RWPE2 (cell line): Measurements from ENCODE around the gene ACOXL.

ENCODE experiments used
- ATAC-seq: fragments of 200-7000 bp; cut with Tn5 transposase; 3 replicates; pipeline ENCODE4 v1.9.1; 2021; ENCODE audit warnings: low read depth
- DNase-seq: peaks from one replicate; pipeline ENCODE4 v3.0.0-alpha.2; 2020; ENCODE audit warnings: low spot score
- H3K27ac ChIP-seq: fragments of 450-650 bp; 2 replicates; pipeline ENCODE4 v1.5.1; 2017; ENCODE audit warnings: mild to moderate bottlenecking; ENCODE audit not compliant: poor library complexity, severe bottlenecking
- H3K27me3 ChIP-seq: fragments of 250-450 bp; sonication (Bioruptor Pico); 2 replicates; pipeline ENCODE4 v1.5.1; 2021; ENCODE audit warnings: mild to moderate bottlenecking, moderate library complexity; ENCODE audit not compliant: insufficient read depth, poor library complexity, severe bottlenecking
- H3K36me3 ChIP-seq: fragments of 250-450 bp; sonication (Bioruptor Pico); 2 replicates; pipeline ENCODE4 v1.5.1; 2020; ENCODE audit warnings: low read depth, mild to moderate bottlenecking, moderate library complexity
- H3K4me1 ChIP-seq: fragments of 250-450 bp; sonication (Bioruptor Pico); 2 replicates; pipeline ENCODE4 v1.5.1; 2021; ENCODE audit warnings: mild to moderate bottlenecking, moderate library complexity; ENCODE audit not compliant: insufficient read depth, poor library complexity, severe bottlenecking
- H3K4me3 ChIP-seq: fragments of 250-450 bp; sonication (Bioruptor Pico); 2 replicates; pipeline ENCODE4 v1.5.1; 2021; ENCODE audit warnings: mild to moderate bottlenecking, moderate library complexity; ENCODE audit not compliant: severe bottlenecking
- H3K9me3 ChIP-seq: fragments of 250-450 bp; sonication (Bioruptor Pico); 2 replicates; pipeline ENCODE4 v1.5.1; 2021; ENCODE audit warnings: mild to moderate bottlenecking, moderate library complexity; ENCODE audit not compliant: severe bottlenecking
- CTCF ChIP-seq: fragments of 450-650 bp; IDR thresholded peaks from one replicate; pipeline ENCODE4 v1.5.1; 2017; ENCODE audit warnings: mild to moderate bottlenecking, moderate library complexity; ENCODE audit not compliant: poor library complexity, severe bottlenecking

ACOXL gene

GRCh38 chr2:110783196-110783873 is 51.0 kb downstream of the ACOXL start:
- ATAC-seq (no peak), DNase-seq (no peak)
- Histone ChIP-seq H3K4me1 (no peaks in the 10 kb centered on the region), H3K27ac (no peak overlapping the region), H3K36me3 (no peaks in the 10 kb centered on the region), H3K9me3 (no peaks in the 10 kb centered on the region), H3K27me3 (peaks cover 16% of the 10 kb centered on the region), H3K4me3 (no peak overlapping the region)
- no peak for TF ChIP-seq CTCF

GRCh38 chr2:110784047-110784631 is 51.8 kb downstream of the ACOXL start:
- H3K27ac ChIP-seq, result no peak overlapping the region
- peaks cover 16% of the 10 kb centered on the region for H3K27me3 ChIP-seq
- no peaks in the 10 kb centered on the region for H3K4me1 ChIP-seq
- H3K36me3 ChIP-seq, result no peaks in the 10 kb centered on the region
- DNase-seq (no peak), ATAC-seq (no peak)
- no peak for TF ChIP-seq CTCF
- H3K9me3 ChIP-seq, result no peaks in the 10 kb centered on the region
- H3K4me3 ChIP-seq, result no peak overlapping the region

GRCh38 chr2:110785439-110785838 is 53.1 kb downstream of the ACOXL start:
- H3K4me1 ChIP-seq, result no peaks in the 10 kb centered on the region
- no peak overlapping the region for H3K4me3 ChIP-seq
- H3K27me3 ChIP-seq, result peaks cover 7% of the 10 kb centered on the region
- H3K9me3 ChIP-seq, result no peaks in the 10 kb centered on the region
- TF ChIP-seq CTCF, result no peak
- H3K36me3 ChIP-seq, result no peaks in the 10 kb centered on the region
- no peak for DNase-seq
- no peak overlapping the region for H3K27ac ChIP-seq
- ATAC-seq, result no peak

- H3K36me3 ChIP-seq, result no peaks in the 10 kb centered on the region
- no peak for TF ChIP-seq CTCF
- no peak overlapping the region for H3K4me3 ChIP-seq
- peaks cover 19% of the 10 kb centered on the region for H3K27me3 ChIP-seq
- no peak for DNase-seq
- ATAC-seq, result no peak
- H3K9me3 ChIP-seq, result no peaks in the 10 kb centered on the region
- no peak overlapping the region for H3K27ac ChIP-seq
- no peaks in the 10 kb centered on the region for H3K4me1 ChIP-seq
These were observed 56.6 kb downstream of the ACOXL start for GRCh38 chr2:110788976-110789375.

- H3K4me1 ChIP-seq, result no peaks in the 10 kb centered on the region
- H3K36me3 ChIP-seq, result no peaks in the 10 kb centered on the region
- no peak overlapping the region for H3K4me3 ChIP-seq
- H3K27me3 ChIP-seq, result peaks cover 26% of the 10 kb centered on the region
- DNase-seq (no peak), ATAC-seq (no peak)
- TF ChIP-seq CTCF, result no peak
- no peaks in the 10 kb centered on the region for H3K9me3 ChIP-seq
- no peak overlapping the region for H3K27ac ChIP-seq
These were observed 57.3 kb downstream of the ACOXL start for GRCh38 chr2:110789706-110790105.
